ENCODE measurements around the gene CLK2. TPM values are rescaled to one million over a fixed set of nuclear protein-coding genes. Genes with fewer than 3 reads are reported as not detected.
A peak's percentile ranks its signal among the peaks of the same experiment; 100 is the strongest.
"Not testable (repeated sequence)": the region's sequence is repeated elsewhere in the genome, so short reads cannot be mapped to it uniquely, and the experiment has no call there.

CLK2 gene
- total RNA-seq, 1 experiment from 2014 or later, result 72.6 TPM

GRCh38 chr1:155231302-155231701 is 42.0 kb downstream of the CLK2 start:
- CTCF ChIA-PET; DNase-seq (ENCODE audit: low read depth, low spot score); H3K9ac ChIP-seq (ENCODE audit: low read length); H3K9me3 ChIP-seq (ENCODE audit: control insufficient read depth in 1 of 2, insufficient read depth in 1 of 2, low read depth in 1 of 2, low read length in 2 of 2); BruUV-seq (replicated peaks); H4K20me1 ChIP-seq (ENCODE audit: insufficient read depth); ATAC-seq; H2AFZ ChIP-seq (ENCODE audit: low read depth, low read length, poor library complexity, severe bottlenecking); POLR2A ChIA-PET; H3K27ac ChIP-seq (ENCODE audit: low read depth, low read length); H3K9me2 ChIP-seq (ENCODE audit: insufficient read depth); H3K4me2 ChIP-seq (ENCODE audit: low read length); RAD21 ChIA-PET (ENCODE audit: low non-redundant PET in 1 of 2, low total read pairs in 2 of 2, uncharacterized antibody in 2 of 2, unreplicated experiment in 2 of 2); H3K79me2 ChIP-seq (ENCODE audit: insufficient read depth, low read length); H3K4me3 ChIP-seq (replicated peaks in 1 of 2; ENCODE audit: low read depth in 1 of 2, low read length in 2 of 2); intact Hi-C loops (cut with micrococcal nuclease); H3K36me3 ChIP-seq (ENCODE audit: control insufficient read depth in 1 of 2, insufficient read depth in 2 of 2, low read length in 2 of 2); H3K27me3 ChIP-seq (ENCODE audit: insufficient read depth, low read length): not testable (repeated sequence)
- TF ChIP-seq ZFX (IDR thresholded peaks at IDR 0.05), result 0 out of 2 replicates have a peak, but pooled peaks have one; percentile 13
- H3K4me1 ChIP-seq (ENCODE audit: control insufficient read depth in 1 of 2, insufficient read depth in 2 of 2, low read length in 2 of 2), result peaks cover 8 to 17% of the 10 kb centered on the region in 2 experiments

- Histone ChIP-seq H3K27ac (ENCODE audit: low read depth, low read length) (peak overlapping the region; percentile 62), H3K36me3 (ENCODE audit: control insufficient read depth in 1 of 2, insufficient read depth in 2 of 2, low read length in 2 of 2) (no peaks in the 10 kb centered on the region), H3K79me2 (ENCODE audit: insufficient read depth, low read length) (peaks cover 11% of the 10 kb centered on the region), H3K9ac (ENCODE audit: low read length) (peak overlapping the region; percentile 78), H3K4me1 (ENCODE audit: control insufficient read depth in 1 of 2, insufficient read depth in 2 of 2, low read length in 2 of 2) (peaks cover 17 to 43% of the 10 kb centered on the region in 2 experiments), H3K9me2 (ENCODE audit: insufficient read depth) (no peaks in the 10 kb centered on the region), H3K4me3 (replicated peaks in 1 of 2; ENCODE audit: low read depth in 1 of 2, low read length in 2 of 2) (peak overlapping the region; percentile 29 to 69), H2AFZ (ENCODE audit: low read depth, low read length, poor library complexity, severe bottlenecking) (no peak overlapping the region), H3K9me3 (ENCODE audit: control insufficient read depth in 1 of 2, insufficient read depth in 1 of 2, low read depth in 1 of 2, low read length in 2 of 2) (no peaks in the 10 kb centered on the region), H3K27me3 (ENCODE audit: insufficient read depth, low read length) (no peaks in the 10 kb centered on the region), H4K20me1 (ENCODE audit: insufficient read depth) (no peaks in the 10 kb centered on the region), H3K4me2 (ENCODE audit: low read length) (peak overlapping the region; percentile 88)
- ChIA-PET POLR2A (interaction anchor here (1.9 kb wide), 1 partner anchor 16 kb away, joined by 7 read pairs; no protein-coding TSS in a partner anchor), CTCF (interaction anchor here (1.3 kb wide), 1 partner anchor 24 kb away, joined by 3 read pairs; no protein-coding TSS in a partner anchor), RAD21 (ENCODE audit: low non-redundant PET in 1 of 2, low total read pairs in 2 of 2, uncharacterized antibody in 2 of 2, unreplicated experiment in 2 of 2) (no interaction called here)
- TF ChIP-seq CBX3 (IDR thresholded peaks at IDR 0.05; ENCODE audit: low read depth) (no peak), EZH2phosphoT487 (IDR thresholded peaks at IDR 0.05; ENCODE audit: borderline replicate concordance) (no peak), ZNF274 (IDR thresholded peaks at IDR 0.05; ENCODE audit: low read depth, low read length) (no peak), ZFX (IDR thresholded peaks at IDR 0.05) (no peak), EGR1 (IDR thresholded peaks at IDR 0.05; ENCODE audit: low read depth) (no peak), YY1 (IDR thresholded peaks at IDR 0.05; ENCODE audit: extremely low read depth, insufficient replicate concordance, low read depth, low read length) (no peak), ELF1 (IDR thresholded peaks at IDR 0.05; ENCODE audit: borderline replicate concordance, low read depth) (no peak), REST (IDR thresholded peaks at IDR 0.05; ENCODE audit: low read depth) (no peak), ATF3 (IDR thresholded peaks at IDR 0.05) (no peak), SP1 (IDR thresholded peaks at IDR 0.05; ENCODE audit: low read depth) (no peak), SRF (IDR thresholded peaks at IDR 0.05; ENCODE audit: low read depth) (no peak), POLR2A (IDR thresholded peaks at IDR 0.05; ENCODE audit: borderline replicate concordance, extremely low read depth, insufficient read depth, insufficient read length) (no peak)
- TF ChIP-seq, protein P1, sequence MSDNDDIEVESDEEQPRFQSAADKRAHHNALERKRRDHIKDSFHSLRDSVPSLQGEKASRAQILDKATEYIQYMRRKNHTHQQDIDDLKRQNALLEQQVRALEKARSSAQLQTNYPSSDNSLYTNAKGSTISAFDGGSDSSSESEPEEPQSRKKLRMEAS (IDR thresholded peaks at IDR 0.05), result no peak
- TF ChIP-seq, protein P2, sequence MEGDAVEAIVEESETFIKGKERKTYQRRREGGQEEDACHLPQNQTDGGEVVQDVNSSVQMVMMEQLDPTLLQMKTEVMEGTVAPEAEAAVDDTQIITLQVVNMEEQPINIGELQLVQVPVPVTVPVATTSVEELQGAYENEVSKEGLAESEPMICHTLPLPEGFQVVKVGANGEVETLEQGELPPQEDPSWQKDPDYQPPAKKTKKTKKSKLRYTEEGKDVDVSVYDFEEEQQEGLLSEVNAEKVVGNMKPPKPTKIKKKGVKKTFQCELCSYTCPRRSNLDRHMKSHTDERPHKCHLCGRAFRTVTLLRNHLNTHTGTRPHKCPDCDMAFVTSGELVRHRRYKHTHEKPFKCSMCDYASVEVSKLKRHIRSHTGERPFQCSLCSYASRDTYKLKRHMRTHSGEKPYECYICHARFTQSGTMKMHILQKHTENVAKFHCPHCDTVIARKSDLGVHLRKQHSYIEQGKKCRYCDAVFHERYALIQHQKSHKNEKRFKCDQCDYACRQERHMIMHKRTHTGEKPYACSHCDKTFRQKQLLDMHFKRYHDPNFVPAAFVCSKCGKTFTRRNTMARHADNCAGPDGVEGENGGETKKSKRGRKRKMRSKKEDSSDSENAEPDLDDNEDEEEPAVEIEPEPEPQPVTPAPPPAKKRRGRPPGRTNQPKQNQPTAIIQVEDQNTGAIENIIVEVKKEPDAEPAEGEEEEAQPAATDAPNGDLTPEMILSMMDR (IDR thresholded peaks at IDR 0.05 in 2 of 3, conservative IDR thresholded peaks at IDR 0.05 in 1 of 3; ENCODE audit: borderline replicate concordance in 1 of 3, insufficient read depth in 1 of 3, low read depth in 2 of 3, low read length in 2 of 3), result no peak
- TSS peak; percentile 93 for BruUV-seq (replicated peaks)
- intact Hi-C loops (cut with micrococcal nuclease), result no loop called here
- DNase-seq (ENCODE audit: low read depth, low spot score) (no peak), ATAC-seq (no peak)
Observed at GRCh38 chr1:155228096-155228427, 45.2 kb downstream of the CLK2 start.
